Type B pancreatic cell (in vitro differentiated cells): ENCODE measurements around the gene DYTN. TPM values are rescaled to one million over a fixed set of nuclear protein-coding genes. Genes with fewer than 3 reads are reported as not detected.

Experiments used
- DNase-seq: peaks from one replicate; pipeline ENCODE4 v3.0.0; 2021; ENCODE audit warnings: mixed read lengths; ENCODE audit not compliant: unreplicated experiment; ENCODE audit errors: extremely low spot score
- H3K27ac Mint-ChIP-seq: 2 replicates; pipeline ENCODE4 v1.8.0; 2021; ENCODE audit warnings: mild to moderate bottlenecking, mixed read lengths
- H3K27me3 Mint-ChIP-seq: 2 replicates; pipeline ENCODE4 v1.8.0; 2021; ENCODE audit warnings: mixed read lengths
- H3K36me3 Mint-ChIP-seq: 2 replicates; pipeline ENCODE4 v1.8.0; 2021; ENCODE audit warnings: mixed read lengths
- H3K4me1 Mint-ChIP-seq: one replicate; pipeline ENCODE4 v1.8.0; 2021; ENCODE audit warnings: mixed read lengths; ENCODE audit not compliant: unreplicated experiment
- H3K4me3 Mint-ChIP-seq: 2 replicates; pipeline ENCODE4 v1.8.0; 2021; ENCODE audit warnings: mild to moderate bottlenecking, mixed read lengths
- H3K9me3 Mint-ChIP-seq: 2 replicates; pipeline ENCODE4 v1.8.0; 2021; ENCODE audit warnings: mixed read lengths
- long read RNA-seq: library from polyadenylated mRNA; unstranded; transcript quantifications from one replicate; pipeline ENCODE4 v2.0.0, GENCODE V29; 2020
- total RNA-seq: library from RNA; stranded (reverse); gene quantifications from 2 replicates; pipeline ENCODE4 v1.2.1, GENCODE V29; 2021; ENCODE audit warnings: low replicate concordance
- TF ChIP-seq, protein P1 (sequence below): fragments of 200-600 bp; sonication (generic); conservative IDR thresholded peaks from 2 replicates; pipeline ENCODE4 v1.5.0; 2021; ENCODE audit warnings: antibody characterized with exemption, mild to moderate bottlenecking

DYTN gene
- total RNA-seq = not detected in 2 replicates
- long read RNA-seq = 0 reads

- Mint-ChIP-seq H3K36me3 (no peaks in the 10 kb centered on the region), H3K27me3 (peaks cover 12% of the 10 kb centered on the region), H3K9me3 (no peaks in the 10 kb centered on the region), H3K4me3 (no peak within 1 kb of the TSS), H3K4me1 (no peaks in the 10 kb centered on the region), H3K27ac (no peak within 1 kb of the TSS)
- DNase-seq = no peak
- TF ChIP-seq, protein P1, sequence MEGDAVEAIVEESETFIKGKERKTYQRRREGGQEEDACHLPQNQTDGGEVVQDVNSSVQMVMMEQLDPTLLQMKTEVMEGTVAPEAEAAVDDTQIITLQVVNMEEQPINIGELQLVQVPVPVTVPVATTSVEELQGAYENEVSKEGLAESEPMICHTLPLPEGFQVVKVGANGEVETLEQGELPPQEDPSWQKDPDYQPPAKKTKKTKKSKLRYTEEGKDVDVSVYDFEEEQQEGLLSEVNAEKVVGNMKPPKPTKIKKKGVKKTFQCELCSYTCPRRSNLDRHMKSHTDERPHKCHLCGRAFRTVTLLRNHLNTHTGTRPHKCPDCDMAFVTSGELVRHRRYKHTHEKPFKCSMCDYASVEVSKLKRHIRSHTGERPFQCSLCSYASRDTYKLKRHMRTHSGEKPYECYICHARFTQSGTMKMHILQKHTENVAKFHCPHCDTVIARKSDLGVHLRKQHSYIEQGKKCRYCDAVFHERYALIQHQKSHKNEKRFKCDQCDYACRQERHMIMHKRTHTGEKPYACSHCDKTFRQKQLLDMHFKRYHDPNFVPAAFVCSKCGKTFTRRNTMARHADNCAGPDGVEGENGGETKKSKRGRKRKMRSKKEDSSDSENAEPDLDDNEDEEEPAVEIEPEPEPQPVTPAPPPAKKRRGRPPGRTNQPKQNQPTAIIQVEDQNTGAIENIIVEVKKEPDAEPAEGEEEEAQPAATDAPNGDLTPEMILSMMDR = no peak
Measured at GRCh38 chr2:206718296-206718695, at the start of gene DYTN. DYTN (minus strand) TSS chr2:206718396; CDS start chr2:206718279, 117 bp downstream.

GRCh38 chr2:206766057-206766930 is 48.1 kb upstream of the DYTN start:
- Mint-ChIP-seq H3K27ac (peak overlapping the region; percentile 98), H3K4me3 (peak overlapping the region; percentile 98), H3K27me3 (peaks cover 3% of the 10 kb centered on the region), H3K9me3 (no peaks in the 10 kb centered on the region), H3K36me3 (peaks cover 29% of the 10 kb centered on the region), H3K4me1 (peaks cover 22% of the 10 kb centered on the region)
- TF ChIP-seq, protein P1 = no peak
- no peak for DNase-seq

GRCh38 chr2:206765242-206766056 is 47.3 kb upstream of the DYTN start, which contains the start of the genes FASTKD2 and MDH1B:
FASTKD2 (plus strand) TSS chr2:206765606; CDS start chr2:206766694, 1,088 bp downstream.
MDH1B (minus strand) TSS chr2:206765328; CDS start chr2:206765271, 57 bp downstream.
- DNase-seq = peak; percentile 82
- no peaks in the 10 kb centered on the region for H3K9me3 Mint-ChIP-seq
- H3K4me3 Mint-ChIP-seq = peak within 1 kb of the TSS; percentile 98
- TF ChIP-seq, protein P1 = no peak
- peaks cover 3% of the 10 kb centered on the region for H3K27me3 Mint-ChIP-seq
- H3K27ac Mint-ChIP-seq = peak within 1 kb of the TSS; percentile 98
- peaks cover 22% of the 10 kb centered on the region for H3K4me1 Mint-ChIP-seq
- peaks cover 23% of the 10 kb centered on the region for H3K36me3 Mint-ChIP-seq

GRCh38 chr2:206764673-206765241 is 46.6 kb upstream of the DYTN start:
- Mint-ChIP-seq H3K4me1 (peaks cover 22% of the 10 kb centered on the region), H3K27me3 (peaks cover 3% of the 10 kb centered on the region), H3K4me3 (peak overlapping the region; percentile 98), H3K27ac (peak overlapping the region; percentile 98), H3K36me3 (peaks cover 19% of the 10 kb centered on the region), H3K9me3 (no peaks in the 10 kb centered on the region)
- no peak for DNase-seq
- TF ChIP-seq, protein P1 = no peak

DNA sequence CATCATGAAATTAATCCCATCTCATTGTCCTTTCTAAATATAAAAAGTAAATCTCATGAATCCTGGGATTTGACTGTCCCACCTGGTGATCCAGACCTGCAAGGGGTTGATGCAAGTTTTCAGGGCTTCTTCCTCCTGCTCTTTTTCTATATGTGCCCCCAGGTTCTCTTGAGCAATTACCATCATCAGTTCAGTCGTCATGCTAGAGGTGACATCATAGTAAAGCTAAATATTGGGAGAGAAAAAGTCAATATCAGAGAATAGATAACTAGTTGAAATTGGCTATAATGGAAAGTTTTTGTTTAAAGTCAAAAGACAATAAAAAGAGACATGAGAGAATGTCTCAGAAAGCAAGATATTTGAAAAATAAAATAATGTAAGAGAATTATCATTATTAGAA is 38.6 kb upstream of the DYTN start:
- Mint-ChIP-seq H3K36me3 (no peaks in the 10 kb centered on the region), H3K9me3 (no peaks in the 10 kb centered on the region), H3K27me3 (peaks cover 7% of the 10 kb centered on the region), H3K4me1 (no peaks in the 10 kb centered on the region), H3K27ac (no peak overlapping the region), H3K4me3 (no peak overlapping the region)
- TF ChIP-seq, protein P1 = no peak
- no peak for DNase-seq
